GM21447 (cell line): ENCODE measurements around the gene PQBP1.
"Not testable (repeated sequence)": the region's sequence is repeated elsewhere in the genome, so short reads cannot be mapped to it uniquely, and the experiment has no call there.

Source experiments
- ATAC-seq: cut with Tn5 transposase; IDR thresholded peaks from one replicate; pipeline ENCODE4 v1.9.1; 2021; ENCODE audit not compliant: unreplicated experiment

Gene PQBP1, protein sequence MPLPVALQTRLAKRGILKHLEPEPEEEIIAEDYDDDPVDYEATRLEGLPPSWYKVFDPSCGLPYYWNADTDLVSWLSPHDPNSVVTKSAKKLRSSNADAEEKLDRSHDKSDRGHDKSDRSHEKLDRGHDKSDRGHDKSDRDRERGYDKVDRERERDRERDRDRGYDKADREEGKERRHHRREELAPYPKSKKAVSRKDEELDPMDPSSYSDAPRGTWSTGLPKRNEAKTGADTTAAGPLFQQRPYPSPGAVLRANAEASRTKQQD

GRCh38 chrX:48897625-48898306 is at the start of gene PQBP1, which contains the start of gene TIMM17B:
Gene PQBP1 (plus strand): TSS chrX:48897930. CDS start chrX:48898510, 580 bp downstream.
Gene TIMM17B (minus strand): TSS chrX:48897768. CDS start chrX:48897749, 19 bp downstream.
- ATAC-seq, result peak; percentile 84

- ATAC-seq, result no peak
These were observed 48.9 kb upstream of the PQBP1 start for GRCh38 chrX:48848847-48849246.

GRCh38 chrX:48852857-48853256 is 44.9 kb upstream of the PQBP1 start:
- ATAC-seq, result no peak

GRCh38 chrX:48853494-48853893 is 44.2 kb upstream of the PQBP1 start:
- not testable (repeated sequence) for ATAC-seq

DNA sequence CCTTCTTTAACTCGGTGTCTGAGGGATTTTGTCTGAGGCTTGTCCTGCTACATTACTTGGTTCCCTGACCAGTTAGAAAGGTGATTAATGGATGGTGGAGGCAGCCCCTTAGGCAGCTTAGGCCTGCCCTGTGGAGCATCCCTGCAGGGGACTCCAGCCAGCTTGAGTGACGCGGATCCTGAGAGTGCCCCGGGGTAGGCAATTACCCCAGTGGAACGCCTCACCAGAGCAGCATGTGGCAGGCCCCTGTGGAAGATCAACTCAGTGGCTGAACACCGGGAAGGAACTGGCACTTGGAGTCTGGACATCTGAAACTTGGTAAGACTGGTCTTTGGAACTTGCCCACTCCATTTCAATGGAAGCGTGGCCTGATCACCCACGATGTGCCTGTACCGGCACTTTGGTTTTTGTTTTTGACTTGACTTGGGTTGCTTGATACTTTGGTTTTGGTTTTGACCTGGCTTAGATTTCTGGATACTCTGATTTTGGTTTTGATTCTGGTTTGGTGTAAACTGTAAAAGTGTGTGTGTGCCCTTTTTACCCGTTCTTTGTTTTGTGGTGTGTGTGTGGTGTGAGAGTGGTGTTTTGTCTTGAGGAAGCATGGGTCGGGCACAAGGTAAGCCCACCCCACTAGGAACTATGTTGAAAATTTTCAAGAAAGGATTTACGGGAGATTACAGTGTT is 43.5 kb upstream of the PQBP1 start:
- ATAC-seq, result not testable (repeated sequence)

DNA sequence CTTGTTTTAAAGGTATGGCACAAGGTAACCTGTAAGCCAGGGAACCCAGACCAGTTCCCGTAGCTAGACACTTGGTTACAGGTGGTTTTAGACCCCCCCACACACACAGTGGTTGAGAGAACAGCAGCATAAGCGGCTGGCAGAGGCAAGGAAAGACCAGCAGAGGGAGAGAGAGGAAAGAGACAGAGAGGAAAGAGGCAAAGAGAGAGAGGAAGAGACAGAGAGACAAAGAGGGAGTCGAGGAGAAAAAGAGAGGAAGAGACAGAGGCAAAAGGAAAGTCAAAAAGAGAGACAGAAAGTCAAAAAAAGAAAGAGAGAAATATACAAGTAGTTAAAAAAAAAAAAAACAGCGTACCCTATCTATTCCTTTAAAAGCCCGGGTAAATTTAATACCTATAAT is 42.8 kb upstream of the PQBP1 start:
- ATAC-seq, result no peak

DNA sequence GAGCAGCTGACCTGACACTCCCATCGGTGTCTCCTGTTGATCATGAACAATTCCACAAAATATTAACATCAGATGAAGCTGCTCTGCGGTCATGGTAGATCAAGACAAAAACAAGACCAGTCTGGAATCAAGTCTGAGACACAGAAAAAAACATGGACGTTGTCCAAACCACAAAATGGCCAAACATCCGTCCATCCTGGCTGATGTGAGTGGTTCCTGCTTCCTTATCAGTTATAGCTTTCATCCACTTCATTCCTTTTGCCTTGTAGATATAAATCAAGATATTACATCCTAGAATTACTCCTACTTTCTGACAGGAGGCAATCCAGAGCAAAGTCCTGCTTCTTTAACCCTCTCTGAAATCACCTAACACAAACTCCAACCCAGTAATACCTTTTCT is 33.5 kb upstream of the PQBP1 start:
- no peak for ATAC-seq

- ATAC-seq, result not testable (repeated sequence)
These were observed 25.7 kb upstream of the PQBP1 start for GRCh38 chrX:48872017-48872416.

DNA sequence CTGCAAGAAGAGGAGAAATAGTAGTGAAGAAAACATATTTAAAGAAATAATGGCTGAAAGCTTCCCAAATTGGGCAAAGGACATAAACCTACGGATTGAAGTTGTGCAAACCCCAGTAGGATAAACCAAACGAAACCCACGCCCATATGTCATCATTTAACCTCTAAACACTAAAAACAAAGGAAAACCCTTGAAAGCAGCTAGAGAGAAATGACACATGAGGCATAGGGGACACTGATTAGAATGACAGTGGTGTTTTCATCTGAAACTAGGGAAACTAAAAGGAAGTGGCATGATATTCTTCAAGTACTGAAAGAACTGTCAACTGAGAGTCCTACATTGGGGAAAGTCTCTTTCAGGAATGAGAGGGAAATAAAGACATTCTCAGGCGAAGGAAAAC is 20.8 kb upstream of the PQBP1 start:
- ATAC-seq, result not testable (repeated sequence)

GRCh38 chrX:48883729-48884128 is 14.0 kb upstream of the PQBP1 start:
- no peak for ATAC-seq

DNA sequence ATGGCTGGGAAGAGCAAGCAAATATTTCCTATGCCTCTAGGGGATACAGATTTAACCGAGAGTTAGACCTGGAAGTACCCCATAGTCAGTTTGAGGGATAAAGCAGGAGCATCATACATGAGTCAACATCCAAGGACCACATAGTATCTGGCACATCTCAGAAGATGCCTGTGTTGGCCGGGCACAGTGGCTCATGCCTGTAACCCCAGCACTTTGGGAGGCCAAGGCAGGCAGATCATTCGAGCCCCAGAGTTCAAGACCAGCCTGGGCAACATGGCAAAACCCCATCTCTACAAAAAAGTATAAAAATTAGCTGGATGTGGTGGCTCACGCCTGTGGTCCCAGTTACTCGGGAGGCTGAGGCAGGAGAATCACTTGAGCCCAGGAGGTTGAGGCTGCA is 11.1 kb upstream of the PQBP1 start:
- not testable (repeated sequence) for ATAC-seq

- ATAC-seq, result no peak
These were observed 7.3 kb upstream of the PQBP1 start for GRCh38 chrX:48890296-48890925.

GRCh38 chrX:48890934-48891401 is 6.8 kb upstream of the PQBP1 start:
- peak; percentile 14 for ATAC-seq

- ATAC-seq, result peak; percentile 92
These were observed 6.1 kb upstream of the PQBP1 start for GRCh38 chrX:48891402-48892288.

- ATAC-seq, result no peak
These were observed 4.8 kb upstream of the PQBP1 start for GRCh38 chrX:48892896-48893295.

- ATAC-seq, result no peak
These were observed 4.0 kb upstream of the PQBP1 start for GRCh38 chrX:48893556-48894348.

- no peak for ATAC-seq
These were observed 2.8 kb upstream of the PQBP1 start for GRCh38 chrX:48894891-48895290.

DNA sequence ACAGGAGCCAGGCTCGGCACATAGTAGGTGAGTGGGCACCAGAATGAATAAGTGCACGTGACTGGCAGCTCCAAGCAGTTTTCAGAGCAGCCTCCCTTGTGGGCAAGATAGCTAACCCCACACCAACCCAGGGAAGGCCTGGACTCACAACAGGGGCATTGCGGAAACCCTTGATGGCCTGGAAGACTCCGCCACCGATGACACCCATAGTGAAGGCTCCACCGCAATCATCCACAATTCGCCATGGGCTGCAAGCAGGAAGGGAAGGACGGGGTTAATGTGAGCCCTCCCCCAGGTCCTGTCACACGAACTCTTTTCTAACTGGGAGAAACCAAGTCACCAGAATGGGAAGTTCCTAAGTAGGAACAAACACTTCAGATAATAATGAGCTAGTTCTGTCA is 1.1 kb upstream of the PQBP1 start:
- ATAC-seq, result no peak

DNA sequence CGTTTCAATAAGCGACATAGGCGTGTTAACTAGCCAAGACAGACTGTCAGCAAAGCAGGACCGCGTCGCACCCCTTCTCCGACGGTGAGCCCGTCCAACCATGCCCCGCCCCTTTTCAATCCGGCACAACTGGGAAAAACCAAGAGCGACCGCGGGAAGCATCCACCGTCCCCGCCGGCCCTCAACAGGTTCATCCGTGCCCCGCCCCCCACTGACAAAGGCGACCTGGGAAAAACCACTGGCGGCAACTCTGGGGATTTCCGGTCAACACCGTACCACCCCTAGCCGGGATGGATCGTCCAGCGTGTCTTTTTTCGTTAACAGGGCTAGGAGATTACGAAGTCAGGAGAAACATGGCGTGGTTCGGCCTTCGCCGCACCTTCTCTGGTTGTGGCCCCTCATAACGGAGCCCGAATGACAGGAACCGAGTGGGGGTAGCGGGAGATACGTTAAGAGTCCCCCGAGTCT is 539 bp upstream of the PQBP1 start:
- ATAC-seq, result peak; percentile 9

DNA sequence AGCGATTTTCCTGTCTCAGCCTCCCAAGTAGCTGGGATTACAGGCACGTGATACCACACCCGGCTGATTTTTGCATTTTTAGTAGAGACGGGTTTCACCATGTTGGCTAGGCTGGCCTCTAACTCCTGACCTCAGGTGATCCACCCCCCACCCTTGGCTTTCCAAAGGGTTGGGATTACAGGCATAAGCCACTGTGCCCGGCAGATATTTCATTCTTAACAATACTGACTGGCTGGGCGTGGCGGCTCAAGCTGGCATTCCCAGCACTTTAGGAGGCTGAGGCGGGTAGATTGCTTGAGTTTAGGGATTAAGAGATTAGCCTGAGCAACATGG is 1.3 kb downstream of the PQBP1 start:
- ATAC-seq, result no peak
